Retina (tissue), 1 donor: ENCODE measurements around the gene LCN9.
"Not testable (repeated sequence)": the region's sequence is repeated elsewhere in the genome, so short reads cannot be mapped to it uniquely, and the experiment has no call there.

ENCODE experiments used
- DNase-seq: peaks from one replicate; pipeline ENCODE4 v3.0.0-alpha.2; 2016

The LCN9 gene

DNA sequence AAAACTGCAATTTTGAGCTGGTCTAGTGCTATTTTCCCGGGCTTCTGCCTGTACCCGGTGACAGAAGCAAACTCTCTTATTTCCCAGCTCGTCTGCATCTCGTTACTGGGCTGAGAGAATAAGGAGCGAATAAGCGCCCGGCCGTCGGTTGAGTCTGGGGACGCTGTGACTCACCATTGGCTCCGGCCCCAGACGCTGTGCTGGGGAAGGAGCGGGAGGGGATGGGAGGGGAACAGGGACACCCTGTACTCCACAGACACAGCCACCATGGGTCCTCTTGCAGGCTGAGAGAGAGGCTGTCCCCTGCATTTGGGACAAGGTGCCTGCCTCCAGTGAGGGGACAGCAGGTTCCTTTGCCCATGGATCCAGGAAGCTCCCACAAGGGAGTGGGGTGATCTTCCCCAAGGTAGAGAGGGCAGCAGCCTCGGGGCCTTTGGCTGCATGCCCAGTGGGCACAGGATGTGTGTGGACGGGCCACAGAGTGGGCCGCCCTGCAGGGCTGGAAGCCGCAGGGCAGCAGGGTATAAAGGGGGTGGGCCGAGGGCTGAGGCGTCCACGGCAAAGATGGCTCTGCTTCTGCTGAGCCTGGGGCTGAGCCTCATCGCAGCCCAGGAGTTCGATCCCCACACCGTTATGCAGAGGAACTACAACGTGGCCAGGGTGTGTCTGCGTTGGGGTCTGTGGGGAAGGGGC lies at the start of gene LCN9:
TSS of gene LCN9 (plus strand) at position 552 of the 693 bp plus-strand sequence. CDS start at position 565, 13 bp downstream.
- DNase-seq = no peak

DNA sequence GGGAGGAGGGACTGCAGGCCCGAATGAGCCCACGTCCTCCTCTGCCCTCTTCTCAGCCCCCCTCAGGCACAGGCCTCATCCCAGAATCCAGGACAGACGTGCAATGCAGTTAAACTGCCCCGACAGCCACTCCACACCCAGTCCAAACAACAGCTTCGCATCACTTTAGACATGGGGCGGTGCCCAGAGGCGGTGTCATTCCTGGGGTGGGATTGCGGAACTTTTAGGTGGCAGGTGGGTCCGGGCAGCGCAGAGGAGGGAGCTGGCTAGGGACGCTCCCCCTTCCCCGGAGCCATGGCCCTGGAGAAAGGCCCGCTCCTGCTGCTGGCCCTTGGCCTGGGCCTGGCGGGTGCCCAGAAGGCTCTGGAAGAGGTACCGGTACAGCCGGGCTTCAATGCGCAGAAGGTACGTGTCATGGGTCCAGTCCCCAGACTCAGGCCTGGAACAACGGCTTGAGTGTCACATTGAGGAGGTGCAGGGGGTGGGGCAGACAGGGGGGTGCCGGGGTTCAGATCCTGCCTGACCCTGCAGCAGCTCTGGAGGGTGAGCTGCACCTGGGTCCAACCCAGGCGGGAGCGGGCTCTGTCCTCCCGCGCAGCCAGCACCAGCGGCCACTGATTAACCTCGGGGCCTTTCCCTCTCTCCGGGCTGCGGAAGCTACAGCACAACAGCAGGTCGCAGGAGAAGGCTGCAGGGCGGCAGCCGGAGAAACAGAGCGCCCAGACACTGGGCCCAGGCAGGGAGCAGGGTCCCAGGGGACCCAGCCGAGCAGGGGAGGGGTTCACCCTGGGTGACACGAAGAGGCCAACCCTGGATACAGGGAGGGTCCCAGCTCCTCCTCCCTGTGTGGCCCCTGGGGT lies 48.9 kb upstream of the LCN9 start:
- no peak for DNase-seq

DNA sequence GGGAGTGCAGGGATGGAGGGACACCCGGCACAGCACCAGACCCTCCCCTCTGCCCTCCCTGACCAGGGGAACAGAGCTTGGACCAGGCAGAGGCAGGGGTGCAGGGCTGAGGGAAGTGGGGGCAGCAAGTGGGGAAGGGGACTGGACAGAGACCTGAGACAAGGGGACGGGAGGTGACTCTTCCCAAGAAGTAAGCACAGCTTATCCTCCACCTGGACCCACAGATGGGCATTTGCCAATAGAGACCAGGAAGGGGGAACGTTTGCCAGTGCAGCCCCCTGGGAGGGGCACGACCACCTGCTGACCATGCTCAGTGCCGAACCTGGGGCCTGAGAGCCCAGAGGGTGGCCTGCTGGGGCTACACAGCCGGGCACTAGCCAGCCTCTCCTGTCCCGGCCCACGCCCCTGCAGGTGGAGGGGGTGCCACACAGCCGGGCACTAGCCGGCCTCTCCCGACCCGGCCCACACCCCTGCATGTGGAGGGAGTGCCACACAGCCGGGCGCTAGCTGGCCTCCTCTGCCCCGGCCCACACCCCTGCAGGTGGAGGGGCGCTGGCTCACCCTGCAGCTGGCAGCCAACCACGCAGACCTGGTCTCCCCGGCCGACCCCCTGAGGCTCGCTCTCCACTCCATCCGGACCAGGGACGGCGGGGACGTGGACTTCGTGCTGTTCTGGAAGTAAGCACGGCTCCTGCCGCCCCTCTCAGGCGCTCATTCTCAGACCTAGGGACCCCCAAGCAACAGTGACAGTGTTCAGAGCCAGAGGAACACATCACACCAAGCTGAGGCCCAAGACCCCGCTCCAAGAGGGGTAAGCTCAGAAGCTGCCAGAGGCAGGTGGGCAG lies 48.1 kb upstream of the LCN9 start:
- DNase-seq = no peak

- DNase-seq = no peak
Observed at GRCh38 chr9:135615666-135616618, 47.2 kb upstream of the LCN9 start.

- DNase-seq = no peak
Observed at GRCh38 chr9:135616619-135617537, 46.2 kb upstream of the LCN9 start.

DNA sequence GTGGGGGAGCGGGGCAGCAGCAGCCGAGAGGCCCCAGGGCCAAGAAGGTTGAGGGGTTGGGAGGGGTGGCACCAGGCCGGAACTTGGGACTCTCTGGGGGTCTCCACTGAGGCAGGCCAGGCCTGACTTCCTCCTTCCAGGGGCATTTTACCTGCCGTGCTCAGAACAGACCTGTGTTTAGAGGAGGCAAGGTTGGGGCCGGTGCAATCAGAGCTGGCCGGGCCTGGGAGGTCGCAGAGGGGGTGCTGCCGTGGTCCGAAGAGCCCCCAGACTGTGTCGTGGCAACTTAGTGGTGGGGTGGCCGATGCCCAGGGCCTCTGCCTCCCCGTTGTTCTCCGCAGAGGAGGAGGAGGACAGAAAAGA lies 45.6 kb upstream of the LCN9 start:
- DNase-seq = no peak

- no peak for DNase-seq
Observed at GRCh38 chr9:135617991-135618411, 45.1 kb upstream of the LCN9 start.

DNA sequence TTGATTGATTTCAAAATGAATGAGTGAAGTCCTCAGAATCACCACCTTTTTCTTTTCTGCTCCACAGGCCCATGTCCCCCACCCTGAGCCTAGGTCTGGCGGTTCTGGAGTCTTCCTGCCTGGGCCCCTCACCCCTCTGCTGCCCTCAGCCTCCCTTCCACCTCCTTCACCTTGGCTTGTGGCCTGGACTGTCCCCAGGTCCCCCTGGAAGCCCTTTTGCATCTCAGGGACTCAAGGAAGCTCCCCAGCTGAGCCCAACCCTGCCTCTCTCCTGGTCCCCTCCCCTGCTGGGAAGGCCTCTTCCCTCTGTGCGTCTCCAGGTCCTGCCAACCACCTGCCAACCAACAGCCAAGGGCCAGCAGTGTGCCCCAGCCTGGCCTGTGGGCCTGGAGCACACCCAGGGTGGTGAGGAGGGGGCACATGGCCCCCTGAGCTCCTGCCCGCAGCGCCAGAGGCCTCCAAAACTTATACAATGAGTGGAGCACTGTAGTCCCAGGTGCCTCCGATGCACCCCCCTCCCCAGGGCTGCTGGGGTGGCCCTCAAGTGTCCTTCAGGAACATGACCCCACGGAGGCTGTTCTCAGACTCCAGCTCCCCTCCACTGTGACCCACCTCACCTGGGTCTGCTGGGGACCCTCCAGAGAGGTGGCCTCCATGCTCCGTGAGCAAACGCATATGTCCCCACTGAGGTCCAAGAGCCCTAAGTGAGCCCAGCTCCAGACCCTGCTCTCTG lies 44.1 kb upstream of the LCN9 start:
- no peak for DNase-seq

GRCh38 chr9:135619599-135619886 lies 43.6 kb upstream of the LCN9 start:
- no peak for DNase-seq

DNA sequence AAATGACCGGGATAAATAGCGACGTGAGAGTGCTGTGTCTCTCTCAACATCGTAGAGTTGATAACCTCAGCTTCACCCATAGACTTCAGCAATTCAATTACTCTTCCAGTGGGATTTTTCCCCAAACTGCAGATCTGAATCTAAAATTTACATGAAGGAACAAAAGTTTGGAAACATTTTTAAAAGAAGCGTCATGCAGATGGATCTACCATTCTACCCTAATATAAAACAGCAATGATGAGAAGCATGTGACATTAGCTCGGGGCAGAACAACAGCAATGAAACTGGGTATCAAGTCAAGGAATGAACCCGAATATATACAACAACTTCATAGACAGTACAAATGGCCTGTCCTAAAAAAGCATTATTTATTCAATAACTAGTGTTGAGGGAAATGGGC lies 42.6 kb upstream of the LCN9 start:
- DNase-seq = no peak

GRCh38 chr9:135622415-135623020 lies 40.6 kb upstream of the LCN9 start:
- DNase-seq = no peak

GRCh38 chr9:135624282-135624681 lies 38.8 kb upstream of the LCN9 start:
- no peak for DNase-seq

DNA sequence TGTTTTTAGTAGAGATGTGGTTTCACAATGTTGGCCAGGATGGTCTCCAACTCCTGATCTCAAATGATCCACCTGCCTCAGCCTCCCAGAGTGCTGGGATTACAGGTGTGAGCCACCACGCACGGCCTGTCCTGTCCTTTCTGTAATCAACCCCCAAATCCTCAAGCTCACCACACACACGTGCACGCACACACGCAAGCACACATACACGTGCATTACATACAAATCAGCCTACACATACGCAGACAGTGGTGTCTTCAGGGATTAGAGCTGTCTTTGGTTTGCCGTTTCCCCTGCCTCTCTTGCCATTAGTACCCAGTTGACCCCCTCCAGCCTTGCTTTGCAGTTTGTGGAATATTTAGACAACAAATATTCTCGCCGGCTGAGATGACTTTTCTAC lies 30.3 kb upstream of the LCN9 start:
- no peak for DNase-seq

DNA sequence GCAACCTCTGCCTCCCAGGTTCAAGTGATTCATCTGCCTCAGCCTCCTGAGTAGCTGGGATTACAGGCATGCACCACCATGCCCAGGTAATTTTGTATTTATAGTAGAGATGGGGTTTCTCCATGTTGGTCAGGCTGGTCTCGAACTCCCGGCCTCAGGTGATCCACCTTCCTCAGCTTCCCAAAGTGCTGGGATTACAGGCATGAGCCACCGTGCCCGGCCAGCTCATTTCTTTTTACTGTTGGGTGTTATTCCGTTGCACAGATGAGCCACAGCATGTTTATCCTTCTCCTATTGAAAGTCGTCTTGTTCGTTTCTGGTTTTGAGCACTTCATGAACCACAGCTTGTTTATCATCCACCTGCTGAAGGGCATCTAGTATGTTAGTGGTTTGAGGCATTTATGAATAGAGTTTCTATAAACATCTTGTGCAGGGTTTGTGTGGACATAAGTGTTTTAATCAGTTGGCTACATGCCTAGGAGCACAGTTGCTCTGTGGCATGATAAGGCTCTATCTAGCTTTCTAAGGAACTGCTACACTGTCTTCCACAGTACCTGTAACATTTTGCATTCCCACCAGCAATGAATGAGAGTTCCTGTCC lies 26.1 kb upstream of the LCN9 start:
- DNase-seq = not testable (repeated sequence)

- no peak for DNase-seq
Observed at GRCh38 chr9:135639196-135639595, 23.9 kb upstream of the LCN9 start, which contains the start of gene GLT6D1. Gene GLT6D1, minus strand, starts transcription at chr9:135639540. Its CDS starts 353 bp downstream, at chr9:135639187.

DNA sequence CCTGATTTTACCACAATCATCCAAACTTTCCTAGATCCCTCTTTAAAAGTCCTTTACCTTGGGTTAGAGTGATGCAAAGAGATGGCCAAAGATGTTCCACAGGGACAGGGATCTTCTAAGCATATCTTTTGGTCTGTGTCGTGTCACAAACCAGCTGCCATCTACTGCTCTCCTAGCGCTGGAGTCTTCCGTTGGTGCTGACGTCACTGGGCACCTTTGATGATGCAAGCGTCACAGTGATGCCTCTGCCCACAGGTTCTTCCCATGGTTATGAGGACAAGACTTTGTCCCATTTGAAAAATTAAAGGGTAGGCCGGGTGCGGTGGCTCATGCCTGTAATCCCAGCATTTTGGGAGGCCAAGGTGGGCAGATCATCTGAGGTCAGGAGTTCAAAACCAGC lies 22.1 kb upstream of the LCN9 start:
- no peak for DNase-seq

- DNase-seq = no peak
Observed at GRCh38 chr9:135641745-135642144, 21.4 kb upstream of the LCN9 start.

DNA sequence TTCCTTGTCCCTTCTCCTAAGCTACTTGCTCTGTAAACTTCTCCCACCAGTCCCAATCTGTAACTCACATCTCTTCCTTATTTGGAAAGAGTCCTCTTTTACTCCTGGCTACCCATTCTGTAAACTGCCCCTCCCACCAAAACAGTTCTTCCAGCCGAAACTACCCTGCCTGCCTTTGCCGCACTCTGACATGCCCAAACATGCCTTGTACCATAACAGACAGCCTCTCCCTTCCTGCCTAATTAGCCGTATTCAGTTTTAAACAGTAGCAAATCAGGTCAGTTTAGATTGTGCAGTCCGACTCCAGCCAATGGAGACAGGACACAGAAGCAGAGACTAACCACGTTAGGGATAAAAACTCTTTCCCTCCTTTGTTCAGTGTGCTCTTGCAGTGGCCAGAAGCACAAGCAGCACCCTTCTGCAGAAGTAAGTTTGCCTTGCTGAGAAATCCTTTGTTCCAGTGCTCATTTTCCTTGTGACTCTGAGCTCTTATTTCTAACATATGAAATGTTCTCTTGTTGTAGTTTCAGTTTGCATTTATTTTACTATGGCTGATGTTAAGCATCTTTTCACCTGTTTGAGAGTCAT lies 18.4 kb upstream of the LCN9 start:
- no peak for DNase-seq

- DNase-seq = no peak
Observed at GRCh38 chr9:135647884-135648283, 15.2 kb upstream of the LCN9 start.
